GM21526 (cell line): ENCODE measurements around the gene HADHA.
A peak's percentile ranks its signal among the peaks of the same experiment; 100 is the strongest.
"Not testable (repeated sequence)": the region's sequence is repeated elsewhere in the genome, so short reads cannot be mapped to it uniquely, and the experiment has no call there.

ENCODE experiments used
- ATAC-seq: cut with Tn5 transposase; IDR thresholded peaks from one replicate; pipeline ENCODE4 v1.9.1; 2021; ENCODE audit warnings: moderate library complexity; ENCODE audit not compliant: unreplicated experiment, low FRiP score

HADHA gene

GRCh38 chr2:26244309-26245230, at the start of gene HADHA, which contains the start of gene HADHB:
HADHA (minus strand) TSS chr2:26244632; CDS start chr2:26244596, 36 bp downstream.
HADHB (plus strand) TSS chr2:26244939; CDS start chr2:26254255, 9,316 bp downstream.
- peak; percentile 67 for ATAC-seq

- no peak for ATAC-seq
These were observed 48.2 kb upstream of the HADHA start for GRCh38 chr2:26292646-26293045.

- no peak for ATAC-seq
These were observed 45.6 kb upstream of the HADHA start for GRCh38 chr2:26290001-26290400.

- no peak for ATAC-seq
These were observed 41.5 kb upstream of the HADHA start for GRCh38 chr2:26285931-26286330.

GRCh38 chr2:26284132-26284531, 39.7 kb upstream of the HADHA start:
- ATAC-seq, result no peak

GRCh38 chr2:26283606-26284005, 39.2 kb upstream of the HADHA start:
- ATAC-seq, result no peak

- ATAC-seq, result no peak
These were observed 36.8 kb upstream of the HADHA start for GRCh38 chr2:26281226-26281625.

GRCh38 chr2:26279886-26280285, 35.5 kb upstream of the HADHA start:
- ATAC-seq, result no peak

- ATAC-seq, result no peak
These were observed 32.2 kb upstream of the HADHA start for GRCh38 chr2:26276484-26277227.

- ATAC-seq, result no peak
These were observed 29.7 kb upstream of the HADHA start for GRCh38 chr2:26274058-26274613.

GRCh38 chr2:26273501-26273900, 29.1 kb upstream of the HADHA start:
- ATAC-seq, result no peak

- no peak for ATAC-seq
These were observed 25.9 kb upstream of the HADHA start for GRCh38 chr2:26270373-26270772.

GRCh38 chr2:26269571-26270158, 25.2 kb upstream of the HADHA start:
- no peak for ATAC-seq

GRCh38 chr2:26268670-26269385, 24.4 kb upstream of the HADHA start:
- not testable (repeated sequence) for ATAC-seq

- ATAC-seq, result no peak
These were observed 23.8 kb upstream of the HADHA start for GRCh38 chr2:26268213-26268612.

GRCh38 chr2:26258836-26259235, 14.4 kb upstream of the HADHA start:
- not testable (repeated sequence) for ATAC-seq

- no peak for ATAC-seq
These were observed 11.4 kb upstream of the HADHA start for GRCh38 chr2:26255759-26256384.

GRCh38 chr2:26251893-26252292, 7.5 kb upstream of the HADHA start:
- ATAC-seq, result no peak

- no peak for ATAC-seq
These were observed 5.2 kb upstream of the HADHA start for GRCh38 chr2:26249625-26250024.

GRCh38 chr2:26246818-26247217, 2.4 kb upstream of the HADHA start:
- no peak for ATAC-seq
